K562 (cell line): ENCODE measurements around the gene DIAPH1. TPM values are rescaled to one million over a fixed set of nuclear protein-coding genes. Genes with fewer than 3 reads are reported as not detected.
A peak's percentile ranks its signal among the peaks of the same experiment; 100 is the strongest.

ENCODE experiments used
- ATAC-seq: fragments of 200-7000 bp; cut with Tn5 transposase; 3 replicates; pipeline ENCODE4 v1.9.1; 2020; ENCODE audit warnings: moderate library complexity
- BruUV-seq: library from RNA; stranded (reverse); fragments of 400-500 nt; replicated peaks from 2 replicates; lab custom pipeline; 2021; lab: Mats Ljungman, UMichigan
- CTCF ChIA-PET: fragments of 300-600 bp; formaldehyde crosslinking; extraction: SDS; loops from one replicate; lab custom pipeline; 2021; ENCODE audit warnings: low intra/inter-chr PET ratio; lab: Yijun Ruan, JAX
- POLR2A ChIA-PET: fragments of 300-600, 350-650 bp; sonication (Branson Sonifier 250); formaldehyde crosslinking; extraction: SDS; loops from one replicate; lab custom pipeline; 2021; ENCODE audit warnings: antibody characterized with exemption, inconsistent platforms; lab: Yijun Ruan, JAX
- DNase-seq, 4 experiments: peaks; one replicate each; pipeline versions ENCODE4 v3.0.0 to v3.0.0-alpha.2; 2011 to 2018; ENCODE audit warnings: low spot score in 3 of 4, mixed read lengths in 3 of 4; ENCODE audit errors: extremely low read depth in 1 of 4
- FAIRE-seq: peaks from 2 replicates; lab custom pipeline; 2011; peaks lifted over from hg19 to GRCh38; lab: Jason Lieb, UNC
- H2AFZ ChIP-seq: 2 replicates; pipeline ENCODE4 v1.6.0; 2011; ENCODE audit warnings: low read depth, low read length, control low read depth, inconsistent platforms
- H3K27ac ChIP-seq: fragments of 200-600 bp; 3 replicates; pipeline ENCODE4 v1.8.0; 2011; ENCODE audit warnings: low read depth, mild to moderate bottlenecking, control low read depth, inconsistent platforms, low read length, moderate library complexity, mixed read lengths; ENCODE audit errors: extremely low read depth
- H3K27me3 ChIP-seq, 2 experiments: fragments of 300-600 bp in 1 of 2; 2 replicates in 1 of 2; 3 replicates in 1 of 2; pipeline versions ENCODE4 v1.6.0 to v1.8.0; 2011; ENCODE audit warnings: inconsistent platforms in 2 of 2, low read length in 2 of 2, mild to moderate bottlenecking in 1 of 2, mixed read lengths in 1 of 2, moderate library complexity in 1 of 2; ENCODE audit not compliant: control insufficient read depth in 2 of 2, insufficient read depth in 2 of 2
- H3K36me3 ChIP-seq: fragments of 300-600 bp; 3 replicates; pipeline ENCODE4 v1.8.0; 2011; ENCODE audit warnings: mild to moderate bottlenecking, low read length, inconsistent platforms; ENCODE audit not compliant: control insufficient read depth, insufficient read depth
- H3K4me1 ChIP-seq, 2 experiments: fragments of 200-600 bp in 1 of 2; replicated peaks in 1 of 2; 2 replicates in 1 of 2; 3 replicates in 1 of 2; pipeline versions ENCODE4 v1.5.1 to v1.8.0; 2011; ENCODE audit warnings: inconsistent platforms in 2 of 2, low read length in 2 of 2, mild to moderate bottlenecking in 1 of 2, mixed read lengths in 1 of 2, moderate library complexity in 1 of 2; ENCODE audit not compliant: control insufficient read depth in 2 of 2, insufficient read depth in 2 of 2
- H3K4me2 ChIP-seq: 2 replicates; pipeline ENCODE4 v1.6.1; 2011; ENCODE audit warnings: low read length, control low read depth, inconsistent platforms, mixed read lengths; ENCODE audit not compliant: insufficient read depth
- H3K4me3 ChIP-seq: fragments of 200-600 bp; sonication (generic), shearing (Covaris generic); 2 replicates; pipeline ENCODE4 v1.5.1; 2016; ENCODE audit warnings: control low read depth, inconsistent platforms
- H3K79me2 ChIP-seq: fragments of 200-600 bp; 3 replicates; pipeline ENCODE4 v1.8.0; 2011; ENCODE audit warnings: low read length, inconsistent platforms; ENCODE audit not compliant: control insufficient read depth, insufficient read depth
- H3K9ac ChIP-seq, 2 experiments: 2 replicates each; pipeline versions ENCODE4 v1.6.0 to v1.6.1; 2011; ENCODE audit warnings: low read depth in 2 of 2, low read length in 2 of 2, control low read depth in 1 of 2, inconsistent platforms in 1 of 2, mild to moderate bottlenecking in 1 of 2, mixed read lengths in 1 of 2; ENCODE audit not compliant: insufficient read depth in 1 of 2
- H3K9me1 ChIP-seq: one replicate; pipeline ENCODE4 v1.6.0; 2011; ENCODE audit warnings: inconsistent platforms, mild to moderate bottlenecking, low read length, moderate library complexity; ENCODE audit not compliant: control insufficient read depth, insufficient read depth
- H3K9me3 ChIP-seq: replicated peaks from 2 replicates; pipeline ENCODE4 v1.5.1; 2011; ENCODE audit warnings: low read depth, low read length, inconsistent platforms; ENCODE audit not compliant: control insufficient read depth, insufficient read depth
- H4K20me1 ChIP-seq: replicated peaks from 2 replicates; pipeline ENCODE4 v1.6.1; 2011; ENCODE audit warnings: low read length, inconsistent platforms, mixed read lengths; ENCODE audit not compliant: control insufficient read depth, insufficient read depth
- RBM25 ChIP-seq: fragments of 200-400 bp; formaldehyde crosslinking; IDR thresholded peaks from 2 replicates; pipeline ENCODE4 v1.6.1; 2018; ENCODE audit warnings: low read length, low read depth, moderate library complexity; ENCODE audit not compliant: severe bottlenecking
- WGBS: fragments of 100-300 bp; shearing (Covaris generic); methylation state at CpG from one replicate; pipeline ENCODE4 v1.1.6; 2016; ENCODE audit warnings: low coverage, mixed read lengths; ENCODE audit not compliant: insufficient coverage; ENCODE audit errors: missing lambda C conversion rate; 5-methylcytosine and 5-hydroxymethylcytosine counted together
- in situ Hi-C: fragments of 300-500 bp; cut with MboI; formaldehyde crosslinking; loops from 4 replicates; pipeline ENCODE4 v1.15.0; 2018; ENCODE audit warnings: inconsistent platforms, mixed read lengths
- intact Hi-C: fragments of 100-400 bp; cut with micrococcal nuclease; formaldehyde crosslinking; loops from 2 replicates; pipeline ENCODE4 v1.14.2; 2022
- polyA plus RNA-seq, 8 experiments: library from polyadenylated mRNA; depleted of rRNA in 4 of 8; stranded (reverse) in 5 of 8; unstranded in 3 of 8; fragments of >200 nt; fragmentation: Nextera tagmentation in 2 of 8; fragmentation: Illumina TruSeq in 1 of 8; extraction: Ambion mirVana in 2 of 8; extraction: Trizol in 1 of 8; gene quantifications; 2 replicates each; pipeline versions ENCODE4 v1.2.1 to v1.2.3, GENCODE V29; 2011 to 2014; ENCODE audit warnings: inconsistent platforms in 1 of 8, missing spikeins in 1 of 8
- total RNA-seq, 7 experiments: library from RNA; depleted of rRNA in 6 of 7; stranded (reverse); fragments of >200 nt in 6 of 7; fragmentation: Illumina TruSeq in 2 of 7; extraction: Trizol in 2 of 7; gene quantifications; 2 replicates each; pipeline versions ENCODE4 v1.2.1 to v1.2.3, GENCODE V29; 2011 to 2021; ENCODE audit warnings: low replicate concordance in 1 of 7
- TF ChIP-seq, protein P1 (sequence below): fragments of 200-800 bp; sonication (Bioruptor generic); IDR thresholded peaks from 2 replicates; pipeline ENCODE4 v1.6.1; 2017; ENCODE audit warnings: missing genetic modification characterization, missing compliant biosample characterization

Gene DIAPH1
- total and polyA plus RNA-seq, 9 of the 15 experiments (the other 6 are each of a cell fraction or from before 2014, with no cell fraction given): 60.8 to 328 (median 97.8) TPM

DNA sequence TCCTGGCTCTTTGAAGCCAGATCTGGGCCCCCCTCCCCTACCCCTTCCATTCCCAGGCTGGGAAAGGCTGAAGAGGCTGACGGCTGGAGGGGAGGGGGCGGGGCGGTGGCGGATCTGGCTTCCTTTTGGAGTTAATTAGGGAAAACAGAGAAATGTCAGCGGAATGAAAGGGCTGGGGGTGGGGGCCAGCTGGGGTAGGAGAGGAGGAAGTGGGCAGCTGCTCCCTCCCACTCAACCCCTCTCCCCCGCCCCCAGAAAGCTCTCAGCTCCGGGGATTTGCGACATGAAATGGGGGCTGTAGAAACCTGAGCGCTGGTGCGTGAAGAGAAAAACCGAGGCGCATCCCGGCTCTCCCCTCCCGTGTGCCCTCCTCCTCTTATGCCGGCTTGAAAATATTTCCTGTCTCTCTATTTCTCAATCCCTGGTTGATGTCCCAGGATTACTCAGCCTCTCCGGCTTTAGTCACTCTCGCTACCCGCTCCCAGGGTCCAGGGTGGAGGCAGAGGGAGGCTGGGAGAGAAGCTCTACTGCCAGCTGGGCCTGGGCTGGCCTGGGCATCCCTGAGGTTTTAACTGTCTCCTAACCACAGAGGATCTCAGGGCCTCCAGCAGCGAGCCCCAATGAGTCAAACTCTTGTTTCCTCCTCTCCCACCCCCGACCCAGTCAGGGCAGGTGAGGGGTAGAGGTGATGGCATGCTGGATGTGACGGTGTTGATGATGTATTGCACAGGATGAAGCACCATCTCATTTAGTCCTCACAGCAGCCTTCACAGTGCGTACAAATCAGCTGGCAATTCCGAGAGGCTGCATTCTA is 109.8 kb downstream of the DIAPH1 start:
- CTCF ChIA-PET: no interaction called here
- POLR2A ChIA-PET: interaction anchor here (1.4 kb wide), 1 partner anchor 13 kb away, joined by 3 read pairs; no protein-coding TSS in a partner anchor
- Histone ChIP-seq H3K36me3 (peaks cover 11% of the 10 kb centered on the region; the same call in 1 of the 3 replicates), H4K20me1 (no peaks in the 10 kb centered on the region), H3K9me1 (peaks cover 8% of the 10 kb centered on the region), H3K27ac (no peak overlapping the region), H3K4me3 (no peak overlapping the region), H3K79me2 (no peaks in the 10 kb centered on the region), H2AFZ (no peak overlapping the region), H3K9ac (no peak overlapping the region), H3K9me3 (no peaks in the 10 kb centered on the region), H3K4me1 (peaks cover 5 to 15% of the 10 kb centered on the region in 2 experiments; a peak in 3 of 5 replicates), H3K4me2 (no peak overlapping the region), H3K27me3 (peaks cover 4 to 20% of the 10 kb centered on the region in 2 experiments; a peak in 4 of 5 replicates)
- TF ChIP-seq, protein P1, sequence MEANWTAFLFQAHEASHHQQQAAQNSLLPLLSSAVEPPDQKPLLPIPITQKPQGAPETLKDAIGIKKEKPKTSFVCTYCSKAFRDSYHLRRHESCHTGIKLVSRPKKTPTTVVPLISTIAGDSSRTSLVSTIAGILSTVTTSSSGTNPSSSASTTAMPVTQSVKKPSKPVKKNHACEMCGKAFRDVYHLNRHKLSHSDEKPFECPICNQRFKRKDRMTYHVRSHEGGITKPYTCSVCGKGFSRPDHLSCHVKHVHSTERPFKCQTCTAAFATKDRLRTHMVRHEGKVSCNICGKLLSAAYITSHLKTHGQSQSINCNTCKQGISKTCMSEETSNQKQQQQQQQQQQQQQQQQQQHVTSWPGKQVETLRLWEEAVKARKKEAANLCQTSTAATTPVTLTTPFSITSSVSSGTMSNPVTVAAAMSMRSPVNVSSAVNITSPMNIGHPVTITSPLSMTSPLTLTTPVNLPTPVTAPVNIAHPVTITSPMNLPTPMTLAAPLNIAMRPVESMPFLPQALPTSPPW: peak; percentile 36; the same call in 1 of the 2 replicates
- no peak for TF ChIP-seq RBM25
- DNase-seq (no peak), FAIRE-seq (no peak), ATAC-seq (no peak)
- intact Hi-C loops (no loop called here), in situ Hi-C loops (no loop called here)
- 18% methylated on average over 14 of the region's 23 CpGs for WGBS
- no TSS peak for BruUV-seq
